ENCODE measurements around the gene CBFA2T2.
"Not testable (repeated sequence)": the region's sequence is repeated elsewhere in the genome, so short reads cannot be mapped to it uniquely, and the experiment has no call there.

The CBFA2T2 gene

GRCh38 chr20:33490023-33490933 lies at the start of gene CBFA2T2:
TSS of gene CBFA2T2 (plus strand) at chr20:33490096. CDS start at chr20:33490268, 172 bp downstream.
- Histone ChIP-seq H3K9ac (ENCODE audit: low read length) (peak within 1 kb of the TSS; percentile 78), H3K27me3 (ENCODE audit: control insufficient read depth, insufficient read depth, low read length) (no peaks in the 10 kb centered on the region), H3K4me3 (ENCODE audit: low read depth, low read length) (peak within 1 kb of the TSS; percentile 70), H3K9me3 (ENCODE audit: control insufficient read depth, insufficient read depth, low read depth, low read length) (no peaks in the 10 kb centered on the region), H3K4me1 (ENCODE audit: control insufficient read depth, insufficient read depth, low read length) (peaks cover 8% of the 10 kb centered on the region; the same call in 1 of the 2 replicates), H3K36me3 (ENCODE audit: control insufficient read depth, insufficient read depth, low read length) (no peaks in the 10 kb centered on the region), H3K27ac (ENCODE audit: low read depth, low read length) (peak within 1 kb of the TSS; percentile 81)

GRCh38 chr20:33440562-33440961 lies 49.3 kb upstream of the CBFA2T2 start:
- Histone ChIP-seq H3K4me1 (ENCODE audit: control insufficient read depth, insufficient read depth, low read length) (peaks cover 12% of the 10 kb centered on the region), H3K27me3 (ENCODE audit: control insufficient read depth, insufficient read depth, low read length) (peaks cover 25% of the 10 kb centered on the region)
- H3K4me3 ChIP-seq (ENCODE audit: low read depth, low read length); H3K9ac ChIP-seq (ENCODE audit: low read length); H3K36me3 ChIP-seq (ENCODE audit: control insufficient read depth, insufficient read depth, low read length); H3K9me3 ChIP-seq (ENCODE audit: control insufficient read depth, insufficient read depth, low read depth, low read length); H3K27ac ChIP-seq (ENCODE audit: low read depth, low read length): not testable (repeated sequence)

GRCh38 chr20:33441142-33441955 lies 48.5 kb upstream of the CBFA2T2 start:
- no peaks in the 10 kb centered on the region for H3K36me3 ChIP-seq (ENCODE audit: control insufficient read depth, insufficient read depth, low read length)
- H3K27me3 ChIP-seq (ENCODE audit: control insufficient read depth, insufficient read depth, low read length): peaks cover 25% of the 10 kb centered on the region
- H3K4me1 ChIP-seq (ENCODE audit: control insufficient read depth, insufficient read depth, low read length): peaks cover 12% of the 10 kb centered on the region
- H3K9me3 ChIP-seq (ENCODE audit: control insufficient read depth, insufficient read depth, low read depth, low read length): no peaks in the 10 kb centered on the region
- H3K27ac ChIP-seq (ENCODE audit: low read depth, low read length): no peak overlapping the region
- H3K9ac ChIP-seq (ENCODE audit: low read length): no peak overlapping the region
- no peak overlapping the region for H3K4me3 ChIP-seq (ENCODE audit: low read depth, low read length)

GRCh38 chr20:33442136-33443005 lies 47.5 kb upstream of the CBFA2T2 start:
- Histone ChIP-seq H3K9ac (ENCODE audit: low read length) (no peak overlapping the region), H3K27me3 (ENCODE audit: control insufficient read depth, insufficient read depth, low read length) (peaks cover 25% of the 10 kb centered on the region), H3K27ac (ENCODE audit: low read depth, low read length) (no peak overlapping the region), H3K36me3 (ENCODE audit: control insufficient read depth, insufficient read depth, low read length) (no peaks in the 10 kb centered on the region), H3K9me3 (ENCODE audit: control insufficient read depth, insufficient read depth, low read depth, low read length) (no peaks in the 10 kb centered on the region), H3K4me1 (ENCODE audit: control insufficient read depth, insufficient read depth, low read length) (peaks cover 12% of the 10 kb centered on the region), H3K4me3 (ENCODE audit: low read depth, low read length) (peak overlapping the region; percentile 81)

- Histone ChIP-seq H3K4me3 (ENCODE audit: low read depth, low read length) (peak overlapping the region; percentile 81), H3K9me3 (ENCODE audit: control insufficient read depth, insufficient read depth, low read depth, low read length) (no peaks in the 10 kb centered on the region), H3K27me3 (ENCODE audit: control insufficient read depth, insufficient read depth, low read length) (peaks cover 25% of the 10 kb centered on the region), H3K36me3 (ENCODE audit: control insufficient read depth, insufficient read depth, low read length) (no peaks in the 10 kb centered on the region), H3K27ac (ENCODE audit: low read depth, low read length) (no peak overlapping the region), H3K9ac (ENCODE audit: low read length) (peak overlapping the region; percentile 34), H3K4me1 (ENCODE audit: control insufficient read depth, insufficient read depth, low read length) (peaks cover 12% of the 10 kb centered on the region)
These were observed 46.8 kb upstream of the CBFA2T2 start for GRCh38 chr20:33443006-33443511.

GRCh38 chr20:33443512-33444239 lies 46.2 kb upstream of the CBFA2T2 start, which contains the start of gene SNTA1:
TSS of gene SNTA1 (minus strand) at chr20:33443763. CDS start at chr20:33443620, 143 bp downstream.
- no peak within 1 kb of the TSS for H3K27ac ChIP-seq (ENCODE audit: low read depth, low read length)
- H3K36me3 ChIP-seq (ENCODE audit: control insufficient read depth, insufficient read depth, low read length): no peaks in the 10 kb centered on the region
- H3K4me1 ChIP-seq (ENCODE audit: control insufficient read depth, insufficient read depth, low read length): peaks cover 12% of the 10 kb centered on the region
- peak within 1 kb of the TSS; percentile 34 for H3K9ac ChIP-seq (ENCODE audit: low read length)
- H3K9me3 ChIP-seq (ENCODE audit: control insufficient read depth, insufficient read depth, low read depth, low read length): no peaks in the 10 kb centered on the region; the same call in 1 of the 2 replicates
- H3K4me3 ChIP-seq (ENCODE audit: low read depth, low read length): peak within 1 kb of the TSS; percentile 81
- peaks cover 25% of the 10 kb centered on the region for H3K27me3 ChIP-seq (ENCODE audit: control insufficient read depth, insufficient read depth, low read length)

- Histone ChIP-seq H3K4me3 (ENCODE audit: low read depth, low read length) (peak overlapping the region; percentile 81), H3K27me3 (ENCODE audit: control insufficient read depth, insufficient read depth, low read length) (peaks cover 25% of the 10 kb centered on the region), H3K9me3 (ENCODE audit: control insufficient read depth, insufficient read depth, low read depth, low read length) (no peaks in the 10 kb centered on the region; the same call in 1 of the 2 replicates), H3K27ac (ENCODE audit: low read depth, low read length) (no peak overlapping the region), H3K9ac (ENCODE audit: low read length) (no peak overlapping the region), H3K36me3 (ENCODE audit: control insufficient read depth, insufficient read depth, low read length) (no peaks in the 10 kb centered on the region), H3K4me1 (ENCODE audit: control insufficient read depth, insufficient read depth, low read length) (peaks cover 12% of the 10 kb centered on the region)
These were observed 44.9 kb upstream of the CBFA2T2 start for GRCh38 chr20:33444797-33445560.

GRCh38 chr20:33445881-33446625 lies 43.8 kb upstream of the CBFA2T2 start:
- H3K27me3 ChIP-seq (ENCODE audit: control insufficient read depth, insufficient read depth, low read length): peaks cover 23% of the 10 kb centered on the region
- H3K4me1 ChIP-seq (ENCODE audit: control insufficient read depth, insufficient read depth, low read length): peaks cover 12% of the 10 kb centered on the region
- no peak overlapping the region for H3K27ac ChIP-seq (ENCODE audit: low read depth, low read length)
- no peak overlapping the region for H3K4me3 ChIP-seq (ENCODE audit: low read depth, low read length)
- no peaks in the 10 kb centered on the region; the same call in 1 of the 2 replicates for H3K9me3 ChIP-seq (ENCODE audit: control insufficient read depth, insufficient read depth, low read depth, low read length)
- no peak overlapping the region for H3K9ac ChIP-seq (ENCODE audit: low read length)
- H3K36me3 ChIP-seq (ENCODE audit: control insufficient read depth, insufficient read depth, low read length): no peaks in the 10 kb centered on the region

- Histone ChIP-seq H3K27ac (ENCODE audit: low read depth, low read length) (no peak overlapping the region), H3K9me3 (ENCODE audit: control insufficient read depth, insufficient read depth, low read depth, low read length) (no peaks in the 10 kb centered on the region; the same call in 1 of the 2 replicates), H3K4me1 (ENCODE audit: control insufficient read depth, insufficient read depth, low read length) (no peaks in the 10 kb centered on the region), H3K36me3 (ENCODE audit: control insufficient read depth, insufficient read depth, low read length) (no peaks in the 10 kb centered on the region), H3K4me3 (ENCODE audit: low read depth, low read length) (no peak overlapping the region), H3K9ac (ENCODE audit: low read length) (no peak overlapping the region), H3K27me3 (ENCODE audit: control insufficient read depth, insufficient read depth, low read length) (peaks cover 6% of the 10 kb centered on the region; the same call in 1 of the 2 replicates)
These were observed 39.0 kb upstream of the CBFA2T2 start for GRCh38 chr20:33450867-33451266.
